ENCODE measurements around the gene TMEM108. TPM values are rescaled to one million over a fixed set of nuclear protein-coding genes. Genes with fewer than 3 reads are reported as not detected.

TMEM108 gene
- total and polyA plus RNA-seq, 2 experiments from 2014 or later = 7.4 to 15.3 TPM

GRCh38 chr3:133049491-133049890 is 11.3 kb downstream of the TMEM108 start (continued):
- TF ChIP-seq, protein P1, sequence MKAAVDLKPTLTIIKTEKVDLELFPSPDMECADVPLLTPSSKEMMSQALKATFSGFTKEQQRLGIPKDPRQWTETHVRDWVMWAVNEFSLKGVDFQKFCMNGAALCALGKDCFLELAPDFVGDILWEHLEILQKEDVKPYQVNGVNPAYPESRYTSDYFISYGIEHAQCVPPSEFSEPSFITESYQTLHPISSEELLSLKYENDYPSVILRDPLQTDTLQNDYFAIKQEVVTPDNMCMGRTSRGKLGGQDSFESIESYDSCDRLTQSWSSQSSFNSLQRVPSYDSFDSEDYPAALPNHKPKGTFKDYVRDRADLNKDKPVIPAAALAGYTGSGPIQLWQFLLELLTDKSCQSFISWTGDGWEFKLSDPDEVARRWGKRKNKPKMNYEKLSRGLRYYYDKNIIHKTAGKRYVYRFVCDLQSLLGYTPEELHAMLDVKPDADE (IDR thresholded peaks at IDR 0.05) = no peak

DNA sequence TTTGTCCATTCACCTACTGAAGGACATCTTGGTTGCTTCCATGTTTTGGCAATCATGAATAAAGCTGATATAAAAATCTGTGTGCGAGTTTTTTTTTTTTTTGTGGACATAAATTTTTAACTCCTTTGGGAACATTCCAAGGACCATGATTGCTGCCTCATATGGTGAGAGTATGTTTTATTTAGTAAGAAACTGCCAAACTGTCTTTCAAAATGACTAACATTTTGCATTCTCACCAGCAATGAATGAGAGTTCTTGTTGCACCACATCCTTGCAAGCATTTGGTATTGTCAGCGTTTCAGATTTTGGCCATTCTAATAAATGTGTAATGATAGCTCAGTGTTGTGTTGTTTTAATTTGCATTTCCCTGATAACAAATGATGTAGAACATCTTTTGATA is 12.7 kb downstream of the TMEM108 start:
- no peaks in the 10 kb centered on the region for H3K9me2 ChIP-seq (ENCODE audit: insufficient read depth)
- peaks cover 25% of the 10 kb centered on the region for H3K4me1 Mint-ChIP-seq
- TF ChIP-seq EZH2 (IDR thresholded peaks at IDR 0.05; ENCODE audit: low read depth, unreplicated experiment) = no peak
- no peak for TF ChIP-seq EZH2phosphoT487 (IDR thresholded peaks at IDR 0.05; ENCODE audit: unreplicated experiment)
- TF ChIP-seq NANOG (IDR thresholded peaks at IDR 0.05; ENCODE audit: borderline replicate concordance) = no peak
- TF ChIP-seq, protein P2, sequence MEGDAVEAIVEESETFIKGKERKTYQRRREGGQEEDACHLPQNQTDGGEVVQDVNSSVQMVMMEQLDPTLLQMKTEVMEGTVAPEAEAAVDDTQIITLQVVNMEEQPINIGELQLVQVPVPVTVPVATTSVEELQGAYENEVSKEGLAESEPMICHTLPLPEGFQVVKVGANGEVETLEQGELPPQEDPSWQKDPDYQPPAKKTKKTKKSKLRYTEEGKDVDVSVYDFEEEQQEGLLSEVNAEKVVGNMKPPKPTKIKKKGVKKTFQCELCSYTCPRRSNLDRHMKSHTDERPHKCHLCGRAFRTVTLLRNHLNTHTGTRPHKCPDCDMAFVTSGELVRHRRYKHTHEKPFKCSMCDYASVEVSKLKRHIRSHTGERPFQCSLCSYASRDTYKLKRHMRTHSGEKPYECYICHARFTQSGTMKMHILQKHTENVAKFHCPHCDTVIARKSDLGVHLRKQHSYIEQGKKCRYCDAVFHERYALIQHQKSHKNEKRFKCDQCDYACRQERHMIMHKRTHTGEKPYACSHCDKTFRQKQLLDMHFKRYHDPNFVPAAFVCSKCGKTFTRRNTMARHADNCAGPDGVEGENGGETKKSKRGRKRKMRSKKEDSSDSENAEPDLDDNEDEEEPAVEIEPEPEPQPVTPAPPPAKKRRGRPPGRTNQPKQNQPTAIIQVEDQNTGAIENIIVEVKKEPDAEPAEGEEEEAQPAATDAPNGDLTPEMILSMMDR (conservative IDR thresholded peaks at IDR 0.05; ENCODE audit: low read depth in 2 of 2) = no peak
- TF ChIP-seq, protein P3, sequence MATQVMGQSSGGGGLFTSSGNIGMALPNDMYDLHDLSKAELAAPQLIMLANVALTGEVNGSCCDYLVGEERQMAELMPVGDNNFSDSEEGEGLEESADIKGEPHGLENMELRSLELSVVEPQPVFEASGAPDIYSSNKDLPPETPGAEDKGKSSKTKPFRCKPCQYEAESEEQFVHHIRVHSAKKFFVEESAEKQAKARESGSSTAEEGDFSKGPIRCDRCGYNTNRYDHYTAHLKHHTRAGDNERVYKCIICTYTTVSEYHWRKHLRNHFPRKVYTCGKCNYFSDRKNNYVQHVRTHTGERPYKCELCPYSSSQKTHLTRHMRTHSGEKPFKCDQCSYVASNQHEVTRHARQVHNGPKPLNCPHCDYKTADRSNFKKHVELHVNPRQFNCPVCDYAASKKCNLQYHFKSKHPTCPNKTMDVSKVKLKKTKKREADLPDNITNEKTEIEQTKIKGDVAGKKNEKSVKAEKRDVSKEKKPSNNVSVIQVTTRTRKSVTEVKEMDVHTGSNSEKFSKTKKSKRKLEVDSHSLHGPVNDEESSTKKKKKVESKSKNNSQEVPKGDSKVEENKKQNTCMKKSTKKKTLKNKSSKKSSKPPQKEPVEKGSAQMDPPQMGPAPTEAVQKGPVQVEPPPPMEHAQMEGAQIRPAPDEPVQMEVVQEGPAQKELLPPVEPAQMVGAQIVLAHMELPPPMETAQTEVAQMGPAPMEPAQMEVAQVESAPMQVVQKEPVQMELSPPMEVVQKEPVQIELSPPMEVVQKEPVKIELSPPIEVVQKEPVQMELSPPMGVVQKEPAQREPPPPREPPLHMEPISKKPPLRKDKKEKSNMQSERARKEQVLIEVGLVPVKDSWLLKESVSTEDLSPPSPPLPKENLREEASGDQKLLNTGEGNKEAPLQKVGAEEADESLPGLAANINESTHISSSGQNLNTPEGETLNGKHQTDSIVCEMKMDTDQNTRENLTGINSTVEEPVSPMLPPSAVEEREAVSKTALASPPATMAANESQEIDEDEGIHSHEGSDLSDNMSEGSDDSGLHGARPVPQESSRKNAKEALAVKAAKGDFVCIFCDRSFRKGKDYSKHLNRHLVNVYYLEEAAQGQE (IDR thresholded peaks at IDR 0.05; ENCODE audit: unreplicated experiment) = no peak
- TF ChIP-seq ZNF462 (CRISPR knock-in tag; IDR thresholded peaks at IDR 0.05) = no peak
- no peak for TF ChIP-seq POLR2AphosphoS5 (IDR thresholded peaks at IDR 0.05; ENCODE audit: low read depth)
- TF ChIP-seq CREB1 (CRISPR knock-in tag; IDR thresholded peaks at IDR 0.05; ENCODE audit: low read depth) = no peak
- TF ChIP-seq, protein P1 (IDR thresholded peaks at IDR 0.05) = no peak
- no peak for TF ChIP-seq ZNF331 (CRISPR knock-in tag; IDR thresholded peaks at IDR 0.05; ENCODE audit: low read depth)
- TF ChIP-seq STAT1 (IDR thresholded peaks at IDR 0.05; ENCODE audit: unreplicated experiment) = no peak
- TF ChIP-seq JUNB (IDR thresholded peaks at IDR 0.05; ENCODE audit: unreplicated experiment) = no peak

More for the DNA sequence above, 12.7 kb downstream of the TMEM108 start:
- H3K36me3 ChIP-seq (ENCODE audit: insufficient read depth) = no peaks in the 10 kb centered on the region
- no peaks in the 10 kb centered on the region for H3K27me3 ChIP-seq (ENCODE audit: insufficient read depth)
- Mint-ChIP-seq H3K9me3 (no peaks in the 10 kb centered on the region), H3K27me3 (ENCODE audit: insufficient read depth, low read depth, poor library complexity) (no peaks in the 10 kb centered on the region), H3K36me3 (ENCODE audit: low read depth) (peaks cover 7% of the 10 kb centered on the region; the same call in 1 of the 3 replicates), H3K27ac (no peak overlapping the region), H3K4me3 (no peak overlapping the region)
- DNase-seq (ENCODE audit: low spot score) (no peak), ATAC-seq (no peak)
- 0 out of 2 replicates have a peak, but pooled peaks cover 2% of the 10 kb centered on the region for H4K20me1 ChIP-seq (replicated peaks; ENCODE audit: insufficient read depth)
- peaks cover 29% of the 10 kb centered on the region for H3K4me1 ChIP-seq (ENCODE audit: insufficient read depth)
- H3F3A ChIP-seq (replicated peaks; ENCODE audit: low read depth) = no peaks in the 10 kb centered on the region
- H2AFZ ChIP-seq = no peak overlapping the region
- no peak overlapping the region for H3K4me3 ChIP-seq
- peaks cover 72% of the 10 kb centered on the region for H3K79me2 ChIP-seq (replicated peaks; ENCODE audit: insufficient read depth)
- no peak overlapping the region for H3K4me2 ChIP-seq
- no peak overlapping the region for H3K27ac ChIP-seq (ENCODE audit: low read depth)
